Hepatocyte (in vitro differentiated cells): ENCODE measurements around the gene NLGN4X. TPM values are rescaled to one million over a fixed set of nuclear protein-coding genes. Genes with fewer than 3 reads are reported as not detected.

Source experiments
- DNase-seq: peaks from one replicate; pipeline ENCODE4 v3.0.0-alpha.2; 2016; ENCODE audit warnings: low spot score
- H2AFZ ChIP-seq: fragments of 200-600 bp; sonication (generic); 2 replicates; pipeline ENCODE4 v1.6.0; 2016; ENCODE audit warnings: antibody characterized with exemption, mild to moderate bottlenecking
- H3K27ac ChIP-seq: fragments of 200-600 bp; sonication (generic); 2 replicates; pipeline ENCODE4 v1.5.1; 2016; ENCODE audit warnings: mild to moderate bottlenecking
- H3K27me3 ChIP-seq: fragments of 200-600 bp; sonication (generic); 2 replicates; pipeline ENCODE4 v1.6.1; 2016
- H3K36me3 ChIP-seq: fragments of 200-600 bp; sonication (generic); replicated peaks from 2 replicates; pipeline ENCODE4 v1.5.1; 2016; ENCODE audit warnings: low read depth; ENCODE audit not compliant: insufficient read depth
- H3K4me1 ChIP-seq: fragments of 200-600 bp; sonication (generic); 2 replicates; pipeline ENCODE4 v1.5.1; 2016; ENCODE audit warnings: mild to moderate bottlenecking, moderate library complexity; ENCODE audit not compliant: insufficient read depth
- H3K4me2 ChIP-seq: fragments of 200-600 bp; sonication (generic); 2 replicates; pipeline ENCODE4 v1.6.0; 2016
- H3K4me3 ChIP-seq: fragments of 200-600 bp; sonication (generic); 2 replicates; pipeline ENCODE4 v1.5.1; 2016; ENCODE audit warnings: mild to moderate bottlenecking
- H3K79me2 ChIP-seq: fragments of 200-600 bp; sonication (generic); 2 replicates; pipeline ENCODE4 v1.6.0; 2017; ENCODE audit warnings: mild to moderate bottlenecking
- H3K9me2 ChIP-seq: fragments of 200-600 bp; sonication (generic); replicated peaks from 2 replicates; pipeline ENCODE4 v1.6.0; 2017; ENCODE audit warnings: mild to moderate bottlenecking; ENCODE audit not compliant: insufficient read depth
- H3K9me3 ChIP-seq: fragments of 200-600 bp; sonication (generic); 2 replicates; pipeline ENCODE4 v1.5.1; 2016; ENCODE audit warnings: low read depth, mild to moderate bottlenecking
- H4K20me1 ChIP-seq: fragments of 200-600 bp; sonication (generic); 2 replicates; pipeline ENCODE4 v1.6.0; 2016; ENCODE audit warnings: mild to moderate bottlenecking; ENCODE audit not compliant: insufficient read depth, poor library complexity, severe bottlenecking
- EZH2 ChIP-seq: fragments of 200-600 bp; sonication (generic); IDR thresholded peaks from 2 replicates; pipeline ENCODE4 v1.6.1; 2016; ENCODE audit warnings: antibody characterized with exemption, mild to moderate bottlenecking, borderline replicate concordance
- EZH2phosphoT487 ChIP-seq: fragments of 200-600 bp; sonication (generic); IDR thresholded peaks from one replicate; pipeline ENCODE4 v1.6.1; 2018; ENCODE audit warnings: antibody characterized with exemption, mild to moderate bottlenecking, low read depth, moderate library complexity; ENCODE audit not compliant: unreplicated experiment, severe bottlenecking
- WGBS: methylation state at CpG from one replicate; pipeline ENCODE4 v1.1.6; 2016; ENCODE audit warnings: low lambda C conversion rate; ENCODE audit errors: missing lambda C conversion rate; 5-methylcytosine and 5-hydroxymethylcytosine counted together
- polyA plus RNA-seq: library from polyadenylated mRNA; unstranded; fragments of >200 nt; fragmentation: Nextera tagmentation; extraction: Ambion mirVana; gene quantifications from 2 replicates; pipeline ENCODE4 v1.2.1, GENCODE V29; 2016
- total RNA-seq: library from RNA; depleted of rRNA; stranded (reverse); fragments of >200 nt; gene quantifications from 2 replicates; pipeline ENCODE4 v1.2.3, GENCODE V29; 2014
- TF ChIP-seq, protein P1 (sequence below): fragments of 200-600 bp; sonication (generic); IDR thresholded peaks from 2 replicates; pipeline ENCODE4 v1.5.1; 2016; ENCODE audit warnings: antibody characterized with exemption, mild to moderate bottlenecking; ENCODE audit not compliant: poor library complexity

NLGN4X gene
- total and polyA plus RNA-seq, 2 experiments from 2014 or later = 2.1 to 4.5 TPM

DNA sequence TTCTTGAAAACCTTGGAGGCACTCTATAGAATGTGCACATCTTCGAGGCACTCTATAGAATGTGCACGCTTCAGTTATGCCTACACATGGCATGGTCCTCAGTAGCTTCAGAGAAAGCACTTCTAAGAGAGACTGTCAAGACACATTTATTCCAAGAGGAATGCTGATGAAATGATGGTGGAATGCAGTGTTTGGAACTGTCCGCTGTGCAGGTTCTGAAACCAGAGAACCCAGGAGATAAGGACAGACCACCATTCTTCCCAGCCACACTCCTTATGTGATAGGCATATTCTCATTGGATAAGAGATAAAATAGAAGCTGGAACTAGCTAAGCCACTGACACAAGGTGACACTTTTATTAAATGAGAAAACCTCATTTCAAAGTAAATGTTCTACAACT lies 263.3 kb downstream of the NLGN4X start:
- H3K36me3 ChIP-seq = no peaks in the 10 kb centered on the region
- H3K27me3 ChIP-seq = no peaks in the 10 kb centered on the region
- H3K4me2 ChIP-seq = no peak overlapping the region
- H3K9me2 ChIP-seq = no peaks in the 10 kb centered on the region
- DNase-seq = no peak
- H3K4me3 ChIP-seq = no peak overlapping the region
- H2AFZ ChIP-seq = no peak overlapping the region
- no peaks in the 10 kb centered on the region for H3K4me1 ChIP-seq
- no peaks in the 10 kb centered on the region for H3K79me2 ChIP-seq
- H3K27ac ChIP-seq = no peak overlapping the region
- no peak for TF ChIP-seq EZH2phosphoT487
- TF ChIP-seq, protein P1, sequence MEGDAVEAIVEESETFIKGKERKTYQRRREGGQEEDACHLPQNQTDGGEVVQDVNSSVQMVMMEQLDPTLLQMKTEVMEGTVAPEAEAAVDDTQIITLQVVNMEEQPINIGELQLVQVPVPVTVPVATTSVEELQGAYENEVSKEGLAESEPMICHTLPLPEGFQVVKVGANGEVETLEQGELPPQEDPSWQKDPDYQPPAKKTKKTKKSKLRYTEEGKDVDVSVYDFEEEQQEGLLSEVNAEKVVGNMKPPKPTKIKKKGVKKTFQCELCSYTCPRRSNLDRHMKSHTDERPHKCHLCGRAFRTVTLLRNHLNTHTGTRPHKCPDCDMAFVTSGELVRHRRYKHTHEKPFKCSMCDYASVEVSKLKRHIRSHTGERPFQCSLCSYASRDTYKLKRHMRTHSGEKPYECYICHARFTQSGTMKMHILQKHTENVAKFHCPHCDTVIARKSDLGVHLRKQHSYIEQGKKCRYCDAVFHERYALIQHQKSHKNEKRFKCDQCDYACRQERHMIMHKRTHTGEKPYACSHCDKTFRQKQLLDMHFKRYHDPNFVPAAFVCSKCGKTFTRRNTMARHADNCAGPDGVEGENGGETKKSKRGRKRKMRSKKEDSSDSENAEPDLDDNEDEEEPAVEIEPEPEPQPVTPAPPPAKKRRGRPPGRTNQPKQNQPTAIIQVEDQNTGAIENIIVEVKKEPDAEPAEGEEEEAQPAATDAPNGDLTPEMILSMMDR = no peak
- no peak for TF ChIP-seq EZH2
- no peaks in the 10 kb centered on the region for H3K9me3 ChIP-seq
- WGBS = 86% methylated on average over 3 of the region's 3 CpGs
- no peaks in the 10 kb centered on the region for H4K20me1 ChIP-seq

DNA sequence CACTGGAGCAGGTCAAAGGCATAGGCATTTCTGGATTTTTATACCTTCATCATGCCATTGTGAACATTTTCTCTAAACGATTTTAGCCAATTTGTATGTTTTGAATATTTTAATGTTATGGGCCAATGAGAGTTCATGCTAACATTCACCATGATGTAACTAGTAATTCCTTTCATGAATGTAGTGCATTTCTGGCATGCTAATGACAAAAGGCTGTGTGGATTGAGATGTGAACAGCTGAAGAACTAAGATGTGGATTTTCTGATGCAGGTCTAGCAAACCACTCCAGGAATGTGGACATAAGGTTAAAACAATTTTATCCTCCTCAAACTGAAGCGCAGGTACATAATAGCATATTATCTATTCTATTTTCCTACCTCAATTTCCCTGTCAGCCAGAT lies 269.4 kb downstream of the NLGN4X start:
- 66% methylated on average over 2 of the region's 2 CpGs for WGBS
- Histone ChIP-seq H4K20me1 (no peaks in the 10 kb centered on the region), H3K79me2 (no peaks in the 10 kb centered on the region), H3K4me3 (no peak overlapping the region), H3K36me3 (no peaks in the 10 kb centered on the region), H3K9me3 (no peaks in the 10 kb centered on the region), H3K27ac (no peak overlapping the region), H3K27me3 (no peaks in the 10 kb centered on the region), H2AFZ (no peak overlapping the region), H3K9me2 (no peaks in the 10 kb centered on the region), H3K4me1 (no peaks in the 10 kb centered on the region), H3K4me2 (no peak overlapping the region)
- TF ChIP-seq, protein P1 = no peak
- TF ChIP-seq EZH2 = no peak
- no peak for TF ChIP-seq EZH2phosphoT487
- no peak for DNase-seq

DNA sequence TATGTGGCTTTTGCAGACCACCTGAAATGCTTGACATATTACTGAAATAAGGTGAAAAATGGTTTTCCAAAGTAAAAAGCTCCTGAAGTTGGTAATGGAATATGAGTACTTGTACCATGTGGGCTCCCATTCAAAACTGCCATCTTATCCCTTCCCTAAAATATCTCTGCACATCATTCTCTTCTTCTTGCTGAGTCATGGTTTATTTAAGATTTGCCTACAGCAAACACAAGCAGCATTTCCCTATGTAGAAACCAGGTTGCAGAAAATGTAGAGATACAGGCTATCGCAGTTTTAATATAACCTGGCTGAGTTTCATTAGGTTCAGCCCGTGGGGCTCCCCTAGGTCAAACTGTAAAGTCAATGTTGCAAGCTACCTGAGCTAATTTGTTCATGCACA lies 270.1 kb downstream of the NLGN4X start:
- Histone ChIP-seq H3K27me3 (no peaks in the 10 kb centered on the region), H3K4me1 (no peaks in the 10 kb centered on the region), H4K20me1 (no peaks in the 10 kb centered on the region), H3K27ac (no peak overlapping the region), H3K36me3 (no peaks in the 10 kb centered on the region), H3K9me2 (no peaks in the 10 kb centered on the region), H2AFZ (no peak overlapping the region), H3K9me3 (no peaks in the 10 kb centered on the region), H3K79me2 (no peaks in the 10 kb centered on the region), H3K4me3 (no peak overlapping the region), H3K4me2 (no peak overlapping the region)
- TF ChIP-seq, protein P1 = no peak
- no peak for TF ChIP-seq EZH2
- no peak for TF ChIP-seq EZH2phosphoT487
- no peak for DNase-seq
- 76% methylated on average over 2 of the region's 2 CpGs for WGBS

DNA sequence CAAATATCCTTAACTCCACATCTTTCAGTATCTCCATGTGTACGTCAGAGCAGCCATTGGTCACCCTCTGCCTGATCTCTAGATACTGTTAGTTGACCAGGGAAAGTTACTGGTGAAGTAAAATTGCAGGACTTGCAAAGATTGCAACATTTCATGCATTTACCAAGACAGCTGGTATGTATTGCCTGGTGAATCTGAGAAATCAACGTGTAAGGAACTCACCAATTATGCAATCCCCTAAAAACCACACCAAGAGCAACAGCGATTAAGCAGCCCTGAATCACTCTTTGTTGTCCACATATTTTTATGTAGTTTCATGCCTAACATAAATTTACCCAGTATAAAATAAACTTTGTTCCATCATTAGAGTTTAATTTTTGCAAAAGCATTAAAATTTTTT lies 271.2 kb downstream of the NLGN4X start:
- Histone ChIP-seq H3K4me3 (no peak overlapping the region), H3K79me2 (no peaks in the 10 kb centered on the region), H4K20me1 (no peaks in the 10 kb centered on the region), H3K36me3 (no peaks in the 10 kb centered on the region), H3K27me3 (no peaks in the 10 kb centered on the region), H3K9me2 (no peaks in the 10 kb centered on the region), H3K4me2 (no peak overlapping the region), H3K27ac (no peak overlapping the region), H3K9me3 (no peaks in the 10 kb centered on the region), H2AFZ (no peak overlapping the region), H3K4me1 (no peaks in the 10 kb centered on the region)
- DNase-seq = no peak
- 59% methylated on average over 3 of the region's 3 CpGs for WGBS
- TF ChIP-seq EZH2phosphoT487 = no peak
- TF ChIP-seq EZH2 = no peak
